ENCODE measurements around the gene SLC16A7. TPM values are rescaled to one million over a fixed set of nuclear protein-coding genes. Genes with fewer than 3 reads are reported as not detected.

Gene SLC16A7
- total RNA-seq, 1 donor: 53.2 TPM

DNA sequence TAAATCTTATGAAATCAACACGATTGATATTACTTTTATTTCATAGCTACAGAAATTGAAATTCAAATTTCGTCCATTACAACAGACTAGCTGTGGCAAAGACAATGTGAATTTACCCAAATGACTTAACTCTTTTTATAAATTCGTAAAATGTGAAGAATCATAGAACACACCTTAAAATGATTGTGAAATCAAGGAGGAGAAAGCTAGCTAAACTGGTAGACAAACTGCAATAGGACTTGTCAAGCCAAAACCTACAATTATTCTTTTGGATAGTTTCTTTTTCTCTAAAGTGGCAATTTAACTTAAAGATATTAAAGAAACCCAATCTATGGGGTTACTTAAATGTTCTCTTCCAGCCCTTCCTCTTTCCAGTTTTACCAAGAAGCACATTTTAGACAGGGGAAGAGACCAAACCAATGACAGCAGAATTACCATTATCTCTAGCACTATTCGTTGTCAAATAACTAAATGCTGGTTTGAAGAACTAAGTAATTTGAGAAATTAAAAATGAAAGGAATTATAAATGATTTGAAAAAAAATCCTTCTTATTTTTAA is 807 bp upstream of the SLC16A7 start:
- Histone ChIP-seq H2AFZ (ENCODE audit: low read length) (peak overlapping the region; percentile 96), H3K4me3 (ENCODE audit: insufficient read depth, low read length) (peak overlapping the region; percentile 84), H3K9me3 (ENCODE audit: low read depth, low read length) (no peaks in the 10 kb centered on the region), H3K36me3 (ENCODE audit: insufficient read depth, low read length) (no peaks in the 10 kb centered on the region), H3K27ac (ENCODE audit: low read depth, low read length) (peak overlapping the region; percentile 57), H3K79me2 (ENCODE audit: insufficient read depth, low read length) (peaks cover 2% of the 10 kb centered on the region), H3K4me2 (ENCODE audit: insufficient read depth, low read length) (peak overlapping the region; percentile 88), H3K27me3 (ENCODE audit: insufficient read depth, low read length) (no peaks in the 10 kb centered on the region), H3K4me1 (ENCODE audit: insufficient read depth, low read length) (peaks cover 12% of the 10 kb centered on the region), H4K20me1 (ENCODE audit: insufficient read depth, low read length) (no peaks in the 10 kb centered on the region)
- DNase-seq (ENCODE audit: insufficient read length, low spot score, missing footprints): no peak
- no peak for TF ChIP-seq CTCF (IDR thresholded peaks at IDR 0.05; ENCODE audit: extremely low read depth, low read depth, low read length)

DNA sequence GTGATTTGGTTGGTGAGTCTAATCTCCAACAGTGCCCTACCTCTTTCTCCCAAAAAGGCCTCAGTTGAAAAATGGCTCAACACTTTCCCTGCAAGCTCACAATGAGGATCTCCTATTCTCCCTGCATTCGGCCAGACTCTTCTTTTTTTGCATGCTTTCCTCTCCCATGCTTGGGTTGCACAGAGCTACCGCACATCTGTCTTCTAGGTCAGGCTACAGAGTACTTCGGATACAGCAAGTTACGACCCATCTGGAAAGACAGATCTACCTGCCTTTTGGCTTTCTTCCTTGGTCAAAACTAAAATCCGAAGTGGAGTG is 305 bp upstream of the SLC16A7 start:
- Histone ChIP-seq H2AFZ (ENCODE audit: low read length) (peak overlapping the region; percentile 96), H3K4me1 (ENCODE audit: insufficient read depth, low read length) (peaks cover 12% of the 10 kb centered on the region), H3K79me2 (ENCODE audit: insufficient read depth, low read length) (peaks cover 2% of the 10 kb centered on the region), H3K27ac (ENCODE audit: low read depth, low read length) (peak overlapping the region; percentile 57), H3K9me3 (ENCODE audit: low read depth, low read length) (no peaks in the 10 kb centered on the region), H3K4me2 (ENCODE audit: insufficient read depth, low read length) (peak overlapping the region; percentile 88), H4K20me1 (ENCODE audit: insufficient read depth, low read length) (no peaks in the 10 kb centered on the region), H3K36me3 (ENCODE audit: insufficient read depth, low read length) (no peaks in the 10 kb centered on the region), H3K27me3 (ENCODE audit: insufficient read depth, low read length) (no peaks in the 10 kb centered on the region), H3K4me3 (ENCODE audit: insufficient read depth, low read length) (peak overlapping the region; percentile 84)
- peak; percentile 56 for DNase-seq (ENCODE audit: insufficient read length, low spot score, missing footprints)
- TF ChIP-seq CTCF (IDR thresholded peaks at IDR 0.05; ENCODE audit: extremely low read depth, low read depth, low read length): no peak

- no peaks in the 10 kb centered on the region for H3K9me3 ChIP-seq (ENCODE audit: low read depth, low read length)
- H3K27ac ChIP-seq (ENCODE audit: low read depth, low read length): peak overlapping the region; percentile 79
- peak; percentile 83 for DNase-seq (ENCODE audit: insufficient read length, low spot score, missing footprints)
- peak overlapping the region; percentile 84 for H3K4me3 ChIP-seq (ENCODE audit: insufficient read depth, low read length)
- no peaks in the 10 kb centered on the region for H3K27me3 ChIP-seq (ENCODE audit: insufficient read depth, low read length)
- no peaks in the 10 kb centered on the region for H3K36me3 ChIP-seq (ENCODE audit: insufficient read depth, low read length)
- peak overlapping the region; percentile 84 for H3K4me2 ChIP-seq (ENCODE audit: insufficient read depth, low read length)
- no peaks in the 10 kb centered on the region for H4K20me1 ChIP-seq (ENCODE audit: insufficient read depth, low read length)
- peaks cover 12% of the 10 kb centered on the region for H3K4me1 ChIP-seq (ENCODE audit: insufficient read depth, low read length)
- no peak for TF ChIP-seq CTCF (IDR thresholded peaks at IDR 0.05; ENCODE audit: extremely low read depth, low read depth, low read length)
- peak overlapping the region; percentile 83 for H2AFZ ChIP-seq (ENCODE audit: low read length)
- H3K79me2 ChIP-seq (ENCODE audit: insufficient read depth, low read length): peaks cover 2% of the 10 kb centered on the region
Measured at GRCh38 chr12:59597385-59597781, 1.6 kb downstream of the SLC16A7 start.

DNA sequence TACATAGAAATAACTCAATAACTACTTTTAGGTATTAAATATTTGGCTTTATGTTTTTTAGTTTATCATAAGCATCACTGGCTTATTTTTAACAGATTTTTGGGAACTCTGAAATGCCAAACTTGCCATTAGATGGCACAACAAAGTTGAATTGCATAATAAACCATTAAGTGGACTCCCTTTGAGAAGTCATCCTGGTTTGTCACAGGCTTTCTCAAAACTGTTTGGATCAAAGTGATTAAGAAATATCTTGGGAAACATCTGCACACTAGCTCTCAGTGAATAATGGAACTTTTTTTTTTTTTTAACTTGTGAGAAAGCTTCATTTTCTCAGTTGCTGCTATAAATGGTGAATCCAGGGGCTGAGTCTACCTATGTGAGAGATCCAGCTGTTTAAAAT is 4.3 kb downstream of the SLC16A7 start:
- H3K27ac ChIP-seq (ENCODE audit: low read depth, low read length): no peak overlapping the region
- H2AFZ ChIP-seq (ENCODE audit: low read length): no peak overlapping the region
- no peaks in the 10 kb centered on the region for H3K36me3 ChIP-seq (ENCODE audit: insufficient read depth, low read length)
- H3K27me3 ChIP-seq (ENCODE audit: insufficient read depth, low read length): no peaks in the 10 kb centered on the region
- H3K4me3 ChIP-seq (ENCODE audit: insufficient read depth, low read length): no peak overlapping the region
- peaks cover 4% of the 10 kb centered on the region for H3K79me2 ChIP-seq (ENCODE audit: insufficient read depth, low read length)
- no peak for TF ChIP-seq CTCF (IDR thresholded peaks at IDR 0.05; ENCODE audit: extremely low read depth, low read depth, low read length)
- H3K4me2 ChIP-seq (ENCODE audit: insufficient read depth, low read length): no peak overlapping the region
- H3K9me3 ChIP-seq (ENCODE audit: low read depth, low read length): no peaks in the 10 kb centered on the region
- H3K4me1 ChIP-seq (ENCODE audit: insufficient read depth, low read length): peaks cover 10% of the 10 kb centered on the region
- DNase-seq (ENCODE audit: insufficient read length, low spot score, missing footprints): no peak
- H4K20me1 ChIP-seq (ENCODE audit: insufficient read depth, low read length): no peaks in the 10 kb centered on the region
